ENCODE measurements around the gene C19orf44. TPM values are rescaled to one million over a fixed set of nuclear protein-coding genes. Genes with fewer than 3 reads are reported as not detected.
"Not testable (repeated sequence)": the region's sequence is repeated elsewhere in the genome, so short reads cannot be mapped to it uniquely, and the experiment has no call there.

Gene C19orf44
- total RNA-seq, 3 donors from 2014 or later = 5.9 to 11.1 (median 6.4) TPM

DNA sequence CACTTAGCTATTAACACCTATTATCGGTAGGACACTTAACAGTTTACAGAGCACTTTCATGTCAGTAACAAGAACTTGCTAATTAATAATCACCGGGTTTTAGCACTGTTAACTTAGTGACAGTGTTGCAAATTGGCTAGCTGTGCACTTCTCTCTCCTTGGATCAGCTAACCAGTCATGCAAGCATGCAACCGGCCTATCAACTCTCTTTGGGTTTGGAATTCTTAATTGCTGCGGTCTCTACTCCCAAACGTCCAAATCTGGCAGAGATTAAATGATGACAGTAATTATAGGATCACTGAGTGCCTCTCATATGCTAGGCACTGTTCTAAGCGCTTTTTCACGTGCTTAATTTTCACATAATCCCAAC lies 25.7 kb upstream of the C19orf44 start:
- no peak for DNase-seq (ENCODE audit: low spot score in 2 of 2)
- TF ChIP-seq POLR2A (IDR thresholded peaks at IDR 0.05) (no peak), POLR2AphosphoS5 (IDR thresholded peaks at IDR 0.05) (no peak)
- TF ChIP-seq, protein P1, sequence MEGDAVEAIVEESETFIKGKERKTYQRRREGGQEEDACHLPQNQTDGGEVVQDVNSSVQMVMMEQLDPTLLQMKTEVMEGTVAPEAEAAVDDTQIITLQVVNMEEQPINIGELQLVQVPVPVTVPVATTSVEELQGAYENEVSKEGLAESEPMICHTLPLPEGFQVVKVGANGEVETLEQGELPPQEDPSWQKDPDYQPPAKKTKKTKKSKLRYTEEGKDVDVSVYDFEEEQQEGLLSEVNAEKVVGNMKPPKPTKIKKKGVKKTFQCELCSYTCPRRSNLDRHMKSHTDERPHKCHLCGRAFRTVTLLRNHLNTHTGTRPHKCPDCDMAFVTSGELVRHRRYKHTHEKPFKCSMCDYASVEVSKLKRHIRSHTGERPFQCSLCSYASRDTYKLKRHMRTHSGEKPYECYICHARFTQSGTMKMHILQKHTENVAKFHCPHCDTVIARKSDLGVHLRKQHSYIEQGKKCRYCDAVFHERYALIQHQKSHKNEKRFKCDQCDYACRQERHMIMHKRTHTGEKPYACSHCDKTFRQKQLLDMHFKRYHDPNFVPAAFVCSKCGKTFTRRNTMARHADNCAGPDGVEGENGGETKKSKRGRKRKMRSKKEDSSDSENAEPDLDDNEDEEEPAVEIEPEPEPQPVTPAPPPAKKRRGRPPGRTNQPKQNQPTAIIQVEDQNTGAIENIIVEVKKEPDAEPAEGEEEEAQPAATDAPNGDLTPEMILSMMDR (IDR thresholded peaks at IDR 0.05) = no peak
- Histone ChIP-seq H3K27ac (peak overlapping the region in 1 of 2 donors; percentile 96), H3K4me1 (no peaks in the 10 kb centered on the region), H3K4me3 (peak overlapping the region; percentile 77 to 96 (median 95)), H3K27me3 (no peaks in the 10 kb centered on the region), H3K36me3 (no peaks in the 10 kb centered on the region), H3K9me3 (no peaks in the 10 kb centered on the region)
- intact Hi-C loops (cut with DNase I; ENCODE audit: low total_unique reads) = no loop called here

DNA sequence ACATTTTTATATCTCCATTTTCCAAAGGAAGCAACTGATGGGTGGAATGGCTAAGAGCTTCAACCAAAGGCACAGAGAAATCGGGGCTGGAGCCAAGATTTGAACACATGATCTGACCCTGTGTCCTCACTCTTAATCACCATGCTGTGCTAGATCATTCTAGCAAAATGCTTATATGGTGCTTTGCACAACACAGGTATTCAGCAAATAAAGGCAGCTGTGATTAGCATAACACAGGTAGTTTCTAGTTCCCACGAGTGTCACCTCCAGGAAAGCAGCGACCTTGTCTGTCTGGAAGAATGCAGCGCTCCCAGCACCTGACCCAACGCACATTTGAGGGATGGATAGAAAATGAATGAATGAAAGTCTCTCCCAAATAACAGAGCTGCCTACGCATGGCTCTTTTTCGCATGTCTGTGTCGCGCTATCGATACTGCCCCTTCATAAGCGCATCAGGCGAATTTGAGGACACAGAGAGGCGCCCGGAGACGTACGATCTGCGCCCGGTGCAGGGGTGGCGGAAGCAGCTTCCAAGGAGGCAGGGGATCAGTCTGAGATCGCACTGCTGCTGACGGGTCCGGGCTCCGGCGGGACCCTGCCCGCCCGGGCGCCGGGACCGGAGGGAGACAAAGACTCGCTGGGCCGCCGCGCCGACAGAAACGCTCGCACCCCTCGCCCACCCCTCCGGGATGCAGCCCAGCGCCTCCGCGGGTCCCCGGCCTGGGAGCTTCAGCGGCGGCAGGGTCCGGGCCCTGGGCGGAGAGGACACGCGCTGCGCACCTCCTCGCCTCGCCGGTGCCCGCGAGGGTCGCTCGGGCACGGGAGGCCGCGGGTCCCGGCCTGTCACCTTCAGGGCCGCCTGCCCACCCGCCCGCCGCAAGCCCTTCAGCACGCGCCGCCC lies 25.0 kb upstream of the C19orf44 start:
- Histone ChIP-seq H3K9me3 (no peaks in the 10 kb centered on the region), H3K36me3 (no peaks in the 10 kb centered on the region), H3K27me3 (no peaks in the 10 kb centered on the region), H3K27ac (peak overlapping the region; percentile 84 to 96), H3K4me3 (peak overlapping the region; percentile 77 to 96 (median 95)), H3K4me1 (no peaks in the 10 kb centered on the region)
- DNase-seq (ENCODE audit: low spot score in 2 of 2) = no peak
- TF ChIP-seq, protein P1 (IDR thresholded peaks at IDR 0.05) = no peak
- TF ChIP-seq POLR2A (IDR thresholded peaks at IDR 0.05) (no peak), POLR2AphosphoS5 (IDR thresholded peaks at IDR 0.05) (peak in 1 of 3 donors; percentile 11)
- intact Hi-C loops (cut with DNase I; ENCODE audit: low total_unique reads) = no loop called here

DNA sequence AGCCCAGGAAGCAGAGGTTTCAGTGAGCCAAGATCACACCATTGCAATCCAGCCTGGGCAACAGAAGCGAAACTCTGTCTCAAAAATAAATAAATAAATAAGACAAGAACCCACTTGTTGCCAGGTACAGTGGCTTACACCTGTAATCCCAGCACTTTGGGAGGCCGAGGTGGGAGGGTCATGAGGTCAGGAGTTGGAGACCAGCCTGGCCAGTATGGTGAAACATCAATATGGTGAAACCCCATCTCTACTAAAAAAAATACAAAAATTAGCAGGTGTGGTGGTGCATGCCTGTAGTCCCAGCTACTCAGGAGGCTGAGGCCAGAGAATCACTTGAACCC lies 23.7 kb upstream of the C19orf44 start:
- Histone ChIP-seq H3K4me3 (peak overlapping the region; percentile 77 to 96 (median 95)), H3K27ac (peak overlapping the region; percentile 84 to 96)
- DNase-seq (ENCODE audit: low spot score in 2 of 2); intact Hi-C loops (cut with DNase I; ENCODE audit: low total_unique reads); H3K9me3 ChIP-seq; H3K4me1 ChIP-seq; H3K36me3 ChIP-seq; H3K27me3 ChIP-seq: not testable (repeated sequence)

DNA sequence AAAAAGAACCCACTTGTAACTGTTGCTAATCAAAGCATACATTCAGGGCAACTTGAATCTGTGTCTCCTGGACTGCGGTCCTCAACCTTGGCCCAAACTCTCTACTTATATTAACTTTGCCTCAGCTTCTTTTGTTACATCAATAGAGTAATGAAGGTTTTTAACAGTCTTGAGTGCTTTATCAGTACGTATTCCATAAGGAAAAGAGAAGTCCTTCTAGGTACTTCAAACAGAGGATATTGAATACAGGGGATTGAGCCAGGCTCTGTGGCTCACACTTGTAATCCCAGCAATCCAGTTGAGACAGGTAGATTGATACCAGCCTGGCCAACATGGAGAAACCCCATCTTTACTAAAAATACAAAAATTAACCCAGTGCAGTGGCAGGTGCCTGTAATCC lies 23.2 kb upstream of the C19orf44 start:
- no peak for DNase-seq (ENCODE audit: low spot score in 2 of 2)
- TF ChIP-seq, protein P1 (IDR thresholded peaks at IDR 0.05) = no peak
- TF ChIP-seq POLR2A (IDR thresholded peaks at IDR 0.05) = no peak
- TF ChIP-seq POLR2AphosphoS5 (IDR thresholded peaks at IDR 0.05) = no peak
- Histone ChIP-seq H3K4me1 (no peaks in the 10 kb centered on the region), H3K4me3 (no peak overlapping the region), H3K9me3 (no peaks in the 10 kb centered on the region), H3K27ac (no peak overlapping the region), H3K27me3 (no peaks in the 10 kb centered on the region), H3K36me3 (no peaks in the 10 kb centered on the region)
- intact Hi-C loops (cut with DNase I; ENCODE audit: low total_unique reads) = no loop called here

DNA sequence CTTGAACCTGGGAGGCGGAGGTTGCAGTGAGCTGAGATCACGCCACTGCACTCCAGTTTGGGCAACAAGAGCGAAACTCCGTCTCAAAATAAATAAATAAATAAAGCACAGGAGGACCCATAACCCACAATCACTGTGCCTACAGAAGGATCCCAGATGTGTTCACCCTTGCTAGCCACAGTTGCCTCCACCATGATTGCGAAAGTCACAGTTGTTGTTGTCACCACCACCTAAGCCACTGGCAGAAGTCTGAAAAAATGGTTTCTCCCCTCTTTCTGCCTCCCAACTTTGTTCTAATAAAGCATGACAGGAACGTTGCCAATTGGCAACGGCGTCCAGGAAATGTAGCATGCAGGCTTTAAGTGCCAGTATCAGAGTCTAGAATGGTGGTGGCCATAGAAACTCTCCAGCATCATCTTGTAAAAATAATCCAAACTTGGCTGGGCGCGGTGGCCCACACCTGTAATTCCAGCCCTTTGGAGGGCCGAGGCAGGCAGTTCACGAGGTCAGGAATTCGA lies 22.3 kb upstream of the C19orf44 start:
- Histone ChIP-seq H3K27ac (no peak overlapping the region), H3K9me3 (no peaks in the 10 kb centered on the region), H3K36me3 (no peaks in the 10 kb centered on the region), H3K4me1 (no peaks in the 10 kb centered on the region), H3K27me3 (no peaks in the 10 kb centered on the region), H3K4me3 (no peak overlapping the region)
- TF ChIP-seq POLR2A (IDR thresholded peaks at IDR 0.05) (no peak), POLR2AphosphoS5 (IDR thresholded peaks at IDR 0.05) (no peak)
- TF ChIP-seq, protein P1 (IDR thresholded peaks at IDR 0.05) = no peak
- DNase-seq (ENCODE audit: low spot score in 2 of 2) = no peak
- intact Hi-C loops (cut with DNase I; ENCODE audit: low total_unique reads) = no loop called here

Data from breast epithelium (tissue), 4 donors.